HEK293 (cell line): ENCODE measurements around the gene FBXO17.

Experiments
- CTCF ChIA-PET: fragments of 350-600 bp; formaldehyde crosslinking; extraction: SDS; loops from one replicate; lab custom pipeline; 2021; ENCODE audit warnings: antibody characterized with exemption; lab: Yijun Ruan, JAX
- POLR2A ChIA-PET: fragments of 300-600 bp; formaldehyde crosslinking; extraction: SDS; loops from one replicate; lab custom pipeline; 2020; ENCODE audit warnings: antibody characterized with exemption, inconsistent platforms; lab: Yijun Ruan, JAX
- H3K27ac ChIP-seq: fragments of 200-500 bp; sonication (Bioruptor generic); 2 replicates; pipeline ENCODE4 v1.5.1; 2014; ENCODE audit warnings: low read depth, low read length, control low read depth, inconsistent platforms; ENCODE audit errors: extremely low read depth
- H3K36me3 ChIP-seq, 2 experiments: fragments of 200-500 bp in 1 of 2; sonication (Bioruptor generic) in 1 of 2; 1 replicate in 1 of 2; 2 replicates in 1 of 2; pipeline ENCODE4 v1.5.1; 2014 to 2017; ENCODE audit warnings: inconsistent platforms in 2 of 2, low read length in 2 of 2; ENCODE audit not compliant: control insufficient read depth in 2 of 2, insufficient read depth in 1 of 2
- H3K4me1 ChIP-seq: fragments of 200-500 bp; sonication (Bioruptor generic); 2 replicates; pipeline ENCODE4 v1.5.1; 2014; ENCODE audit warnings: mild to moderate bottlenecking, low read length, inconsistent platforms; ENCODE audit not compliant: control insufficient read depth, insufficient read depth
- H3K4me3 ChIP-seq: 2 replicates; pipeline ENCODE4 v1.5.1; 2011; ENCODE audit warnings: low read depth, mild to moderate bottlenecking, control low read depth, low read length, moderate library complexity
- H3K9me3 ChIP-seq: fragments of 200-500 bp; sonication (Bioruptor generic); 2 replicates; pipeline ENCODE4 v1.5.1; 2014; ENCODE audit warnings: low read depth, low read length, inconsistent platforms; ENCODE audit not compliant: control insufficient read depth, insufficient read depth
- HOXD13 ChIP-seq: sonication (generic); formaldehyde crosslinking; IDR thresholded peaks from 2 replicates; pipeline ENCODE4 v1.8.0; 2022; ENCODE audit warnings: missing genetic modification reagents, borderline replicate concordance
- MZF1 ChIP-seq: fragments of 450-650 bp; formaldehyde crosslinking; IDR thresholded peaks from 2 replicates; pipeline ENCODE4 v1.5.1; 2017; ENCODE audit warnings: missing biosample characterization, missing genetic modification characterization, borderline replicate concordance
- PRDM1 ChIP-seq: fragments of 450-650 bp; formaldehyde crosslinking; IDR thresholded peaks from 2 replicates; pipeline ENCODE4; 2016; ENCODE audit warnings: missing biosample characterization, missing genetic modification characterization
- YY2 ChIP-seq: fragments of 450-650 bp; formaldehyde crosslinking; IDR thresholded peaks from 2 replicates; pipeline ENCODE4 v1.5.1; 2016; ENCODE audit warnings: missing biosample characterization, missing genetic modification characterization
- ZNF155 ChIP-seq: fragments of 450-650 bp; formaldehyde crosslinking; IDR thresholded peaks from 2 replicates; pipeline ENCODE4 v1.5.1; 2016; ENCODE audit warnings: missing biosample characterization, missing genetic modification characterization
- ZNF157 ChIP-seq: fragments of 450-650 bp; formaldehyde crosslinking; IDR thresholded peaks from 2 replicates; pipeline ENCODE4 v1.5.1; 2016; ENCODE audit warnings: missing biosample characterization, missing genetic modification characterization
- ZNF2 ChIP-seq: fragments of 450-650 bp; formaldehyde crosslinking; IDR thresholded peaks from 2 replicates; pipeline ENCODE4 v1.5.1; 2016; ENCODE audit warnings: missing biosample characterization, missing genetic modification characterization
- ZNF274 ChIP-seq, 2 experiments: fragments of 200-500 bp in 1 of 2; fragments of 450-650 bp in 1 of 2; sonication (Bioruptor generic) in 1 of 2; formaldehyde crosslinking in 1 of 2; IDR thresholded peaks; 2 replicates each; pipeline versions ENCODE4 v1.5.1 to v1.6.1; 2014 to 2016; ENCODE audit warnings: borderline replicate concordance in 1 of 2, inconsistent platforms in 1 of 2, low read length in 1 of 2, missing biosample characterization in 1 of 2, missing genetic modification characterization in 1 of 2
- ZNF335 ChIP-seq: fragments of 450-650 bp; formaldehyde crosslinking; conservative IDR thresholded peaks from 2 replicates; pipeline ENCODE4 v1.5.1; 2016; ENCODE audit warnings: missing biosample characterization, missing genetic modification characterization
- ZNF560 ChIP-seq: fragments of 450-650 bp; formaldehyde crosslinking; IDR thresholded peaks from 2 replicates; pipeline ENCODE4 v1.5.1; 2017; ENCODE audit warnings: missing biosample characterization, missing genetic modification characterization, borderline replicate concordance
- ZNF660 ChIP-seq: fragments of 450-650 bp; IDR thresholded peaks from 2 replicates; pipeline ENCODE4 v1.5.1; 2018; ENCODE audit warnings: missing biosample characterization, mild to moderate bottlenecking, missing genetic modification characterization
- TF ChIP-seq, protein P1 (sequence below): fragments of 450-650 bp; formaldehyde crosslinking; IDR thresholded peaks from 2 replicates; pipeline ENCODE4 v1.5.1; 2016; ENCODE audit warnings: missing biosample characterization, missing genetic modification characterization, borderline replicate concordance
- TF ChIP-seq, protein P2 (sequence below): fragments of 450-650 bp; formaldehyde crosslinking; IDR thresholded peaks from 2 replicates; pipeline ENCODE4 v1.5.1; 2016; ENCODE audit warnings: missing biosample characterization, missing genetic modification characterization
- TF ChIP-seq, protein P3 (sequence below): fragments of 450-650 bp; formaldehyde crosslinking; IDR thresholded peaks from 2 replicates; pipeline ENCODE4 v1.5.1; 2016; ENCODE audit warnings: missing biosample characterization, missing genetic modification characterization
- TF ChIP-seq, protein P4 (sequence below): fragments of 450-650 bp; formaldehyde crosslinking; IDR thresholded peaks from 2 replicates; pipeline ENCODE4 v1.5.0; 2017; ENCODE audit warnings: missing biosample characterization, missing genetic modification characterization, borderline replicate concordance
- TF ChIP-seq, protein P5 (sequence below): fragments of 450-650 bp; formaldehyde crosslinking; IDR thresholded peaks from 2 replicates; pipeline ENCODE4 v1.5.1; 2016; ENCODE audit warnings: missing biosample characterization, missing genetic modification characterization

The FBXO17 gene

DNA sequence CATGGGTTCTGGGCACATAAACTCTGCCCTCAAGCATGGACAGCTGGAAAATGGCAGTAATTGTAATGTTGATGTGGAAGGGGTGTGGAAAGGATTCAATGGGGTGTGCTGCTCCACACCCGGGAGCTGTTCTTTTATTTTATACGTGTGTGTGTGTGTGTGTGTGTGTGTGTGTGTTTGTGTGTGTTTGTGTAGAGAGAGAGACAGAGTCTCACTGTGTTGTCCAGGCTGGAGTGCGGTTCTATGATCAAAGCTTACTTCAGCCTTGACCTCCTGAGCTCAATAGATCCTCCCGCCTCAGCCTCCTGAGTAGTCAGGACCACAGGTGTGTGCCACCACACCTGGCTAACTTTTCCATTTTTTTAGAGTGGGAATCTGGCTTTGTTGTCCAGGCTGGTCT, 42.0 kb downstream of the FBXO17 start (continued):
- TF ChIP-seq ZNF274 (IDR thresholded peaks at IDR 0.05; ENCODE audit: low read length), result no peak
- peak; percentile 47; the same call in 1 of the 2 replicates for TF ChIP-seq ZNF274 (tag by site-specific recombination; IDR thresholded peaks at IDR 0.05; ENCODE audit: borderline replicate concordance)
- TF ChIP-seq MZF1 (tag by site-specific recombination), result no peak
- 0 out of 2 replicates have a peak, but pooled peaks have one; percentile 0 for TF ChIP-seq ZNF155 (tag by site-specific recombination)

DNA sequence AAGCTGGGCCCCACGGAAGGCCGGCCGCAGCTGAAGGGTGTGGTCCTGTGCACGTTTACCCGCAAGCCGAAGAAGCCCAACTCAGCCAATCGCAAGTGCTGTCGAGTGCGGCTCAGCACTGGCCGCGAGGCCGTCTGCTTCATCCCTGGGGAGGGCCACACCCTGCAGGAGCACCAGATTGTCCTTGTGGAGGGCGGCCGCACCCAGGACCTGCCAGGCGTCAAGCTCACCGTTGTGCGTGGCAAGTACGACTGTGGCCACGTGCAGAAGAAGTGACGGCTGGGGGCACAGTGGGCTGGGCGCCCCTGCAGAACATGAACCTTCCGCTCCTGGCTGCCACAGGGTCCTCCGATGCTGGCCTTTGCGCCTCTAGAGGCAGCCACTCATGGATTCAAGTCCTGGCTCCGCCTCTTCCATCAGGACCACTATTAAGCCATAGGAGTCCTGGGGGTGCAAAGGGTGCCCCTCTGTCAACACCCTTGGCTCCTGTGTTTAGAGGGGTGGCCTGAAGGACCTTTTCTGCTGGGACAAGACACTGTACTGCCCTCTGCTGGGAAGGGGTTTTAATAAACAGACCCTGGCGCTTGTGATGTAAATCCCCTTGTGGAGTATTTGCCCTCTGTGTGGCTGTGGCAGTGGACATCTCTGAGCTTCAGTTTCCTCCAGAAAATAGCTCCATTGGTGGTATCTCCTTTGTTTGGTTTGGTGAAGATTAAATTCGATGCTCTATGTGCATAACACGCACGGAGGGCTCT, 42.9 kb downstream of the FBXO17 start:
- peaks cover 29 to 42% of the 10 kb centered on the region in 2 experiments for H3K36me3 ChIP-seq
- ChIA-PET POLR2A (interaction anchor here (1.0 to 2.5 kb wide), 4 partner anchors 32 to 244 kb away, joined by 4 to 29 read pairs (median 4); partner anchors contain the start of genes FBXO17, NFKBIB and SIRT2), CTCF (interaction anchor here (0.6 to 5.3 kb wide), 28 partner anchors 9 to 886 kb away, joined by 3 to 63 read pairs (median 4); partner anchors contain the start of genes FAM98C, NFKBIB and SIRT2)
- no peaks in the 10 kb centered on the region for H3K9me3 ChIP-seq
- peak overlapping the region; percentile 0; the same call in 1 of the 2 replicates for H3K27ac ChIP-seq
- peaks cover 10% of the 10 kb centered on the region; the same call in 1 of the 2 replicates for H3K4me1 ChIP-seq
- H3K4me3 ChIP-seq, result no peak overlapping the region
- TF ChIP-seq, protein P1, sequence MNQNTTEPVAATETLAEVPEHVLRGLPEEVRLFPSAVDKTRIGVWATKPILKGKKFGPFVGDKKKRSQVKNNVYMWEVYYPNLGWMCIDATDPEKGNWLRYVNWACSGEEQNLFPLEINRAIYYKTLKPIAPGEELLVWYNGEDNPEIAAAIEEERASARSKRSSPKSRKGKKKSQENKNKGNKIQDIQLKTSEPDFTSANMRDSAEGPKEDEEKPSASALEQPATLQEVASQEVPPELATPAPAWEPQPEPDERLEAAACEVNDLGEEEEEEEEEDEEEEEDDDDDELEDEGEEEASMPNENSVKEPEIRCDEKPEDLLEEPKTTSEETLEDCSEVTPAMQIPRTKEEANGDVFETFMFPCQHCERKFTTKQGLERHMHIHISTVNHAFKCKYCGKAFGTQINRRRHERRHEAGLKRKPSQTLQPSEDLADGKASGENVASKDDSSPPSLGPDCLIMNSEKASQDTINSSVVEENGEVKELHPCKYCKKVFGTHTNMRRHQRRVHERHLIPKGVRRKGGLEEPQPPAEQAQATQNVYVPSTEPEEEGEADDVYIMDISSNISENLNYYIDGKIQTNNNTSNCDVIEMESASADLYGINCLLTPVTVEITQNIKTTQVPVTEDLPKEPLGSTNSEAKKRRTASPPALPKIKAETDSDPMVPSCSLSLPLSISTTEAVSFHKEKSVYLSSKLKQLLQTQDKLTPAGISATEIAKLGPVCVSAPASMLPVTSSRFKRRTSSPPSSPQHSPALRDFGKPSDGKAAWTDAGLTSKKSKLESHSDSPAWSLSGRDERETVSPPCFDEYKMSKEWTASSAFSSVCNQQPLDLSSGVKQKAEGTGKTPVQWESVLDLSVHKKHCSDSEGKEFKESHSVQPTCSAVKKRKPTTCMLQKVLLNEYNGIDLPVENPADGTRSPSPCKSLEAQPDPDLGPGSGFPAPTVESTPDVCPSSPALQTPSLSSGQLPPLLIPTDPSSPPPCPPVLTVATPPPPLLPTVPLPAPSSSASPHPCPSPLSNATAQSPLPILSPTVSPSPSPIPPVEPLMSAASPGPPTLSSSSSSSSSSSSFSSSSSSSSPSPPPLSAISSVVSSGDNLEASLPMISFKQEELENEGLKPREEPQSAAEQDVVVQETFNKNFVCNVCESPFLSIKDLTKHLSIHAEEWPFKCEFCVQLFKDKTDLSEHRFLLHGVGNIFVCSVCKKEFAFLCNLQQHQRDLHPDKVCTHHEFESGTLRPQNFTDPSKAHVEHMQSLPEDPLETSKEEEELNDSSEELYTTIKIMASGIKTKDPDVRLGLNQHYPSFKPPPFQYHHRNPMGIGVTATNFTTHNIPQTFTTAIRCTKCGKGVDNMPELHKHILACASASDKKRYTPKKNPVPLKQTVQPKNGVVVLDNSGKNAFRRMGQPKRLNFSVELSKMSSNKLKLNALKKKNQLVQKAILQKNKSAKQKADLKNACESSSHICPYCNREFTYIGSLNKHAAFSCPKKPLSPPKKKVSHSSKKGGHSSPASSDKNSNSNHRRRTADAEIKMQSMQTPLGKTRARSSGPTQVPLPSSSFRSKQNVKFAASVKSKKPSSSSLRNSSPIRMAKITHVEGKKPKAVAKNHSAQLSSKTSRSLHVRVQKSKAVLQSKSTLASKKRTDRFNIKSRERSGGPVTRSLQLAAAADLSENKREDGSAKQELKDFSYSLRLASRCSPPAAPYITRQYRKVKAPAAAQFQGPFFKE (tag by site-specific recombination), result no peak
- no peak for TF ChIP-seq ZNF335 (tag by site-specific recombination)
- 0 out of 2 replicates have a peak, but pooled peaks have one; percentile 21 for TF ChIP-seq ZNF660 (tag by site-specific recombination)
- TF ChIP-seq, protein P2, sequence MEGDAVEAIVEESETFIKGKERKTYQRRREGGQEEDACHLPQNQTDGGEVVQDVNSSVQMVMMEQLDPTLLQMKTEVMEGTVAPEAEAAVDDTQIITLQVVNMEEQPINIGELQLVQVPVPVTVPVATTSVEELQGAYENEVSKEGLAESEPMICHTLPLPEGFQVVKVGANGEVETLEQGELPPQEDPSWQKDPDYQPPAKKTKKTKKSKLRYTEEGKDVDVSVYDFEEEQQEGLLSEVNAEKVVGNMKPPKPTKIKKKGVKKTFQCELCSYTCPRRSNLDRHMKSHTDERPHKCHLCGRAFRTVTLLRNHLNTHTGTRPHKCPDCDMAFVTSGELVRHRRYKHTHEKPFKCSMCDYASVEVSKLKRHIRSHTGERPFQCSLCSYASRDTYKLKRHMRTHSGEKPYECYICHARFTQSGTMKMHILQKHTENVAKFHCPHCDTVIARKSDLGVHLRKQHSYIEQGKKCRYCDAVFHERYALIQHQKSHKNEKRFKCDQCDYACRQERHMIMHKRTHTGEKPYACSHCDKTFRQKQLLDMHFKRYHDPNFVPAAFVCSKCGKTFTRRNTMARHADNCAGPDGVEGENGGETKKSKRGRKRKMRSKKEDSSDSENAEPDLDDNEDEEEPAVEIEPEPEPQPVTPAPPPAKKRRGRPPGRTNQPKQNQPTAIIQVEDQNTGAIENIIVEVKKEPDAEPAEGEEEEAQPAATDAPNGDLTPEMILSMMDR (tag by site-specific recombination), result 0 out of 2 replicates have a peak, but pooled peaks have one; percentile 61
- no peak for TF ChIP-seq ZNF2 (tag by site-specific recombination)
- TF ChIP-seq, protein P3, sequence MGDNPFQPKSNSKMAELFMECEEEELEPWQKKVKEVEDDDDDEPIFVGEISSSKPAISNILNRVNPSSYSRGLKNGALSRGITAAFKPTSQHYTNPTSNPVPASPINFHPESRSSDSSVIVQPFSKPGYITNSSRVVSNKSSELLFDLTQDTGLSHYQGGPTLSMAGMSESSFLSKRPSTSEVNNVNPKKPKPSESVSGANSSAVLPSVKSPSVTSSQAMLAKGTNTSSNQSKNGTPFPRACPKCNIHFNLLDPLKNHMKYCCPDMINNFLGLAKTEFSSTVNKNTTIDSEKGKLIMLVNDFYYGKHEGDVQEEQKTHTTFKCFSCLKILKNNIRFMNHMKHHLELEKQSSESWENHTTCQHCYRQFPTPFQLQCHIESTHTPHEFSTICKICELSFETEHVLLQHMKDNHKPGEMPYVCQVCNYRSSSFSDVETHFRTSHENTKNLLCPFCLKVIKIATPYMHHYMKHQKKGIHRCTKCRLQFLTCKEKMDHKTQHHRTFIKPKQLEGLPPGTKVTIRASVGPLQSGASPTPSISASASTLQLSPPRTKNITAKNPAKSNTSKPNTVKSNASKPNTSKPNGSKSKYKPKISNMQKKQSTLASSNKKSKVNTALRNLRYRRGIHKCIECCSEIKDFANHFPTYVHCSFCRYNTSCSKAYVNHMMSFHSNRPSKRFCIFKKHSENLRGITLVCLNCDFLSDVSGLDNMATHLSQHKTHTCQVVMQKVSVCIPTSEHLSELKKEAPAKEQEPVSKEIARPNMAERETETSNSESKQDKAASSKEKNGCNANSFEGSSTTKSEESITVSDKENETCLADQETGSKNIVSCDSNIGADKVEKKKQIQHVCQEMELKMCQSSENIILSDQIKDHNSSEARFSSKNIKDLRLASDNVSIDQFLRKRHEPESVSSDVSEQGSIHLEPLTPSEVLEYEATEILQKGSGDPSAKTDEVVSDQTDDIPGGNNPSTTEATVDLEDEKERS (tag by site-specific recombination), result no peak
- TF ChIP-seq HOXD13, result no peak
- no peak for TF ChIP-seq PRDM1
- no peak for TF ChIP-seq ZNF274 (IDR thresholded peaks at IDR 0.05; ENCODE audit: low read length)
- TF ChIP-seq ZNF274 (tag by site-specific recombination; IDR thresholded peaks at IDR 0.05; ENCODE audit: borderline replicate concordance), result no peak
- TF ChIP-seq ZNF560 (tag by site-specific recombination), result no peak
- no peak for TF ChIP-seq ZNF157 (tag by site-specific recombination)
- TF ChIP-seq, protein P4, sequence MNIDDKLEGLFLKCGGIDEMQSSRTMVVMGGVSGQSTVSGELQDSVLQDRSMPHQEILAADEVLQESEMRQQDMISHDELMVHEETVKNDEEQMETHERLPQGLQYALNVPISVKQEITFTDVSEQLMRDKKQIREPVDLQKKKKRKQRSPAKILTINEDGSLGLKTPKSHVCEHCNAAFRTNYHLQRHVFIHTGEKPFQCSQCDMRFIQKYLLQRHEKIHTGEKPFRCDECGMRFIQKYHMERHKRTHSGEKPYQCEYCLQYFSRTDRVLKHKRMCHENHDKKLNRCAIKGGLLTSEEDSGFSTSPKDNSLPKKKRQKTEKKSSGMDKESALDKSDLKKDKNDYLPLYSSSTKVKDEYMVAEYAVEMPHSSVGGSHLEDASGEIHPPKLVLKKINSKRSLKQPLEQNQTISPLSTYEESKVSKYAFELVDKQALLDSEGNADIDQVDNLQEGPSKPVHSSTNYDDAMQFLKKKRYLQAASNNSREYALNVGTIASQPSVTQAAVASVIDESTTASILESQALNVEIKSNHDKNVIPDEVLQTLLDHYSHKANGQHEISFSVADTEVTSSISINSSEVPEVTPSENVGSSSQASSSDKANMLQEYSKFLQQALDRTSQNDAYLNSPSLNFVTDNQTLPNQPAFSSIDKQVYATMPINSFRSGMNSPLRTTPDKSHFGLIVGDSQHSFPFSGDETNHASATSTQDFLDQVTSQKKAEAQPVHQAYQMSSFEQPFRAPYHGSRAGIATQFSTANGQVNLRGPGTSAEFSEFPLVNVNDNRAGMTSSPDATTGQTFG (tag by site-specific recombination), result no peak
- TF ChIP-seq YY2 (tag by site-specific recombination), result no peak
- TF ChIP-seq, protein P5, sequence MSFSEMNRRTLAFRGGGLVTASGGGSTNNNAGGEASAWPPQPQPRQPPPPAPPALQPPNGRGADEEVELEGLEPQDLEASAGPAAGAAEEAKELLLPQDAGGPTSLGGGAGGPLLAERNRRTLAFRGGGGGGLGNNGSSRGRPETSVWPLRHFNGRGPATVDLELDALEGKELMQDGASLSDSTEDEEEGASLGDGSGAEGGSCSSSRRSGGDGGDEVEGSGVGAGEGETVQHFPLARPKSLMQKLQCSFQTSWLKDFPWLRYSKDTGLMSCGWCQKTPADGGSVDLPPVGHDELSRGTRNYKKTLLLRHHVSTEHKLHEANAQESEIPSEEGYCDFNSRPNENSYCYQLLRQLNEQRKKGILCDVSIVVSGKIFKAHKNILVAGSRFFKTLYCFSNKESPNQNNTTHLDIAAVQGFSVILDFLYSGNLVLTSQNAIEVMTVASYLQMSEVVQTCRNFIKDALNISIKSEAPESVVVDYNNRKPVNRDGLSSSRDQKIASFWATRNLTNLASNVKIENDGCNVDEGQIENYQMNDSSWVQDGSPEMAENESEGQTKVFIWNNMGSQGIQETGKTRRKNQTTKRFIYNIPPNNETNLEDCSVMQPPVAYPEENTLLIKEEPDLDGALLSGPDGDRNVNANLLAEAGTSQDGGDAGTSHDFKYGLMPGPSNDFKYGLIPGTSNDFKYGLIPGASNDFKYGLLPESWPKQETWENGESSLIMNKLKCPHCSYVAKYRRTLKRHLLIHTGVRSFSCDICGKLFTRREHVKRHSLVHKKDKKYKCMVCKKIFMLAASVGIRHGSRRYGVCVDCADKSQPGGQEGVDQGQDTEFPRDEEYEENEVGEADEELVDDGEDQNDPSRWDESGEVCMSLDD (tag by site-specific recombination), result peak; percentile 54; the same call in 1 of the 2 replicates
